GM18867 (cell line): ENCODE results near the gene NRP2.

ENCODE experiments used
- ATAC-seq: cut with Tn5 transposase; IDR thresholded peaks from one replicate; pipeline ENCODE4 v1.9.1; 2021; ENCODE audit warnings: mild to moderate bottlenecking, moderate library complexity; ENCODE audit not compliant: unreplicated experiment

NRP2 gene

GRCh38 chr2:205837663-205838062, 155.4 kb downstream of the NRP2 start:
- ATAC-seq: no peak

GRCh38 chr2:205845446-205845845, 163.1 kb downstream of the NRP2 start:
- ATAC-seq: no peak
